CD14-positive monocyte (primary cell): ENCODE results near the gene MEPCE. TPM values are rescaled to one million over a fixed set of nuclear protein-coding genes. Genes with fewer than 3 reads are reported as not detected.

ENCODE experiments used
- DNase-seq, 3 donors: peaks; one replicate each; pipeline ENCODE4 v3.0.0-alpha.2; 2011 to 2022
- H2AFZ ChIP-seq: 2 replicates; pipeline ENCODE4 v1.6.0; 2012; ENCODE audit warnings: mild to moderate bottlenecking, low read depth, low read length, inconsistent platforms; ENCODE audit not compliant: insufficient read depth, poor library complexity, severe bottlenecking
- H3K27ac ChIP-seq, 2 donors: 1 replicate in 1 of 2; 2 replicates in 1 of 2; pipeline ENCODE4 v1.5.1; 2012 to 2013; ENCODE audit warnings: low read length in 2 of 2, control low read depth in 1 of 2, inconsistent platforms in 1 of 2, low read depth in 1 of 2, mild to moderate bottlenecking in 1 of 2
- H3K27me3 ChIP-seq, 2 donors: one replicate each; pipeline versions ENCODE4 v1.6.0 to v1.6.1; 2011 to 2013; ENCODE audit warnings: low read length in 2 of 2; ENCODE audit not compliant: control insufficient read depth in 2 of 2, insufficient read depth in 2 of 2
- H3K36me3 ChIP-seq, 2 donors: replicated peaks in 1 of 2; 1 replicate in 1 of 2; 2 replicates in 1 of 2; pipeline versions ENCODE4 v1.5.1 to v1.6.1; 2012 to 2013; ENCODE audit warnings: low read length in 2 of 2, control low read depth in 1 of 2, inconsistent platforms in 1 of 2, mild to moderate bottlenecking in 1 of 2; ENCODE audit not compliant: insufficient read depth in 2 of 2, control insufficient read depth in 1 of 2
- H3K4me1 ChIP-seq, 2 donors: 1 replicate in 1 of 2; 2 replicates in 1 of 2; pipeline versions ENCODE4 v1.5.1 to v1.6.1; 2012 to 2013; ENCODE audit warnings: low read length in 2 of 2, control low read depth in 1 of 2, inconsistent platforms in 1 of 2, mild to moderate bottlenecking in 1 of 2, moderate library complexity in 1 of 2; ENCODE audit not compliant: insufficient read depth in 2 of 2, control insufficient read depth in 1 of 2
- H3K4me2 ChIP-seq: replicated peaks from 2 replicates; pipeline ENCODE3; 2012; ENCODE audit warnings: low read length, moderate library complexity, mild to moderate bottlenecking; ENCODE audit not compliant: poor library complexity, severe bottlenecking; ENCODE audit errors: extremely low read depth
- H3K4me3 ChIP-seq, 3 experiments: fragments of 200-600 bp in 1 of 3; sonication (generic) in 1 of 3; replicated peaks in 1 of 3; 1 replicate in 2 of 3; 2 replicates in 1 of 3; pipeline ENCODE4 v1.5.1; 2011 to 2013; ENCODE audit warnings: low read length in 3 of 3, mild to moderate bottlenecking in 3 of 3, control low read depth in 2 of 3, low read depth in 2 of 3, inconsistent platforms in 1 of 3, moderate library complexity in 1 of 3
- H3K79me2 ChIP-seq: 2 replicates; pipeline ENCODE4 v1.6.0; 2012; ENCODE audit warnings: mild to moderate bottlenecking, control low read depth, inconsistent platforms, low read length, moderate library complexity; ENCODE audit not compliant: insufficient read depth
- H3K9ac ChIP-seq: 2 replicates; pipeline ENCODE4 v1.6.0; 2017; ENCODE audit warnings: low read length, mild to moderate bottlenecking; ENCODE audit not compliant: insufficient read depth, poor library complexity, severe bottlenecking
- H3K9me3 ChIP-seq, 2 donors: replicated peaks in 1 of 2; 1 replicate in 1 of 2; 2 replicates in 1 of 2; pipeline versions ENCODE4 v1.5.1 to v1.6.1; 2012 to 2013; ENCODE audit warnings: low read length in 2 of 2, control low read depth in 1 of 2; ENCODE audit not compliant: control insufficient read depth in 1 of 2, insufficient read depth in 1 of 2
- H4K20me1 ChIP-seq: 2 replicates; pipeline ENCODE4 v1.6.0; 2012; ENCODE audit warnings: mild to moderate bottlenecking, low read length, control low read depth, moderate library complexity; ENCODE audit not compliant: insufficient read depth
- H3K27ac Mint-ChIP-seq, 7 donors: one replicate each; pipeline ENCODE4 v1.8.0; 2020; ENCODE audit warnings: mild to moderate bottlenecking in 7 of 7, mixed read lengths in 7 of 7, moderate library complexity in 6 of 7, inconsistent platforms in 2 of 7
- H3K27me3 Mint-ChIP-seq, 3 donors: one replicate each; pipeline ENCODE4 v1.8.0; 2021 to 2022; ENCODE audit warnings: low read depth in 3 of 3, mild to moderate bottlenecking in 3 of 3, mixed read lengths in 3 of 3, moderate library complexity in 3 of 3, inconsistent platforms in 1 of 3
- H3K36me3 Mint-ChIP-seq, 2 donors: one replicate each; pipeline ENCODE4 v1.8.0; 2020; ENCODE audit warnings: mixed read lengths in 2 of 2, inconsistent platforms in 1 of 2, mild to moderate bottlenecking in 1 of 2
- H3K4me1 Mint-ChIP-seq: one replicate; pipeline ENCODE4 v1.8.0; 2020; ENCODE audit warnings: mild to moderate bottlenecking, mixed read lengths
- H3K4me3 Mint-ChIP-seq, 2 donors: one replicate each; pipeline ENCODE4 v1.8.0; 2020; ENCODE audit warnings: mild to moderate bottlenecking in 2 of 2, mixed read lengths in 2 of 2, moderate library complexity in 1 of 2
- H3K9me3 Mint-ChIP-seq, 7 donors: one replicate each; pipeline ENCODE4 v1.8.0; 2020 to 2022; ENCODE audit warnings: mixed read lengths in 7 of 7, mild to moderate bottlenecking in 6 of 7, moderate library complexity in 6 of 7, inconsistent platforms in 2 of 7
- CTCF ChIP-seq: fragments of 200-600 bp; IDR thresholded peaks from one replicate; pipeline ENCODE4 v1.8.0; 2022; ENCODE audit warnings: antibody characterized with exemption, mild to moderate bottlenecking
- WGBS: methylation state at CpG from one replicate; pipeline ENCODE4 v1.1.5; 2013; ENCODE audit warnings: missing lambda C conversion rate; ENCODE audit not compliant: insufficient coverage; 5-methylcytosine and 5-hydroxymethylcytosine counted together
- intact Hi-C, 2 donors: fragments of 100-400 bp; cut with micrococcal nuclease; formaldehyde crosslinking; loops; one replicate each; pipeline versions ENCODE4 v1.15.0 to v1.15.1; 2023
- polyA plus RNA-seq, 3 donors: library from polyadenylated mRNA; depleted of rRNA in 1 of 3; unstranded in 2 of 3; stranded (reverse) in 1 of 3; fragments of 300-500 nt in 2 of 3; fragments of >200 nt in 1 of 3; fragmentation: Illumina TruSeq in 2 of 3; gene quantifications; 1 replicate in 2 of 3; 2 replicates in 1 of 3; pipeline ENCODE4 v1.2.3, GENCODE V29; 2012 to 2021

MEPCE gene
- polyA plus RNA-seq, 3 donors = 2.9 to 43.2 (median 3.3) TPM

GRCh38 chr7:100400041-100400440 lies 29.6 kb upstream of the MEPCE start:
- no peaks in the 10 kb centered on the region for H3K27me3 ChIP-seq
- H3K79me2 ChIP-seq = peaks cover 17% of the 10 kb centered on the region
- Mint-ChIP-seq H3K27ac (no peak overlapping the region), H3K36me3 (peaks cover 70 to 78% of the 10 kb centered on the region in 2 donors), H3K27me3 (peaks cover 0 to 2% (median 2%) of the 10 kb centered on the region in 3 donors), H3K4me1 (peaks cover 62% of the 10 kb centered on the region), H3K9me3 (peaks cover 0 to 3% (median 0%) of the 10 kb centered on the region in 7 donors), H3K4me3 (no peak overlapping the region)
- H3K36me3 ChIP-seq = peaks cover 58 to 78% of the 10 kb centered on the region in 2 donors
- H3K9me3 ChIP-seq = no peaks in the 10 kb centered on the region
- 100% methylated on average over 3 of the region's 3 CpGs for WGBS
- no peak overlapping the region for H3K4me3 ChIP-seq
- H3K27ac ChIP-seq = no peak overlapping the region
- peaks cover 40% of the 10 kb centered on the region for H4K20me1 ChIP-seq
- TF ChIP-seq CTCF = no peak
- intact Hi-C loops = loop anchor here in 1 of 2 donors (5.0 kb wide), 1 partner anchor 53 kb away; no protein-coding TSS in a partner anchor
- no peak overlapping the region for H3K9ac ChIP-seq
- no peak overlapping the region for H2AFZ ChIP-seq
- H3K4me2 ChIP-seq = no peak overlapping the region
- peaks cover 36 to 51% of the 10 kb centered on the region in 2 donors for H3K4me1 ChIP-seq
- DNase-seq = no peak

GRCh38 chr7:100400656-100401055 lies 29.0 kb upstream of the MEPCE start:
- no peak for DNase-seq
- peak overlapping the region in 2 of 7 donors; percentile 34 to 42 for H3K27ac Mint-ChIP-seq

More at GRCh38 chr7:100400656-100401055, 29.0 kb upstream of the MEPCE start:
- no peak overlapping the region for H2AFZ ChIP-seq
- peaks cover 71 to 78% of the 10 kb centered on the region in 2 donors for H3K36me3 Mint-ChIP-seq
- H3K4me3 Mint-ChIP-seq = no peak overlapping the region
- peaks cover 43% of the 10 kb centered on the region for H4K20me1 ChIP-seq
- H3K27ac ChIP-seq = no peak overlapping the region
- H3K9me3 Mint-ChIP-seq = peaks cover 0 to 3% (median 0%) of the 10 kb centered on the region in 7 donors
- H3K27me3 Mint-ChIP-seq = peaks cover 0 to 2% (median 2%) of the 10 kb centered on the region in 3 donors
- H3K79me2 ChIP-seq = peaks cover 11% of the 10 kb centered on the region
- peaks cover 30 to 45% of the 10 kb centered on the region in 2 donors for H3K4me1 ChIP-seq
- H3K9ac ChIP-seq = no peak overlapping the region
- intact Hi-C loops = loop anchor here in 1 of 2 donors (5.0 kb wide), 1 partner anchor 53 kb away; no protein-coding TSS in a partner anchor
- peaks cover 54 to 78% of the 10 kb centered on the region in 2 donors for H3K36me3 ChIP-seq
- 95% methylated on average over 4 of the region's 11 CpGs for WGBS
- no peak overlapping the region for H3K4me2 ChIP-seq
- H3K4me3 ChIP-seq = no peak overlapping the region
- no peaks in the 10 kb centered on the region for H3K9me3 ChIP-seq
- peaks cover 56% of the 10 kb centered on the region for H3K4me1 Mint-ChIP-seq
- no peaks in the 10 kb centered on the region for H3K27me3 ChIP-seq
- TF ChIP-seq CTCF = no peak
